ENCODE data around the gene TRIO. TPM values are rescaled to one million over a fixed set of nuclear protein-coding genes. Genes with fewer than 3 reads are reported as not detected.
A peak's percentile ranks its signal among the peaks of the same experiment; 100 is the strongest.

The TRIO gene
- polyA plus RNA-seq, 4 donors, result 92.8 to 122 (median 116) TPM

GRCh38 chr5:14460844-14461398 lies 317.8 kb downstream of the TRIO start:
- no peak for DNase-seq (ENCODE audit: low read depth in 4 of 4, low spot score in 2 of 4)

DNA sequence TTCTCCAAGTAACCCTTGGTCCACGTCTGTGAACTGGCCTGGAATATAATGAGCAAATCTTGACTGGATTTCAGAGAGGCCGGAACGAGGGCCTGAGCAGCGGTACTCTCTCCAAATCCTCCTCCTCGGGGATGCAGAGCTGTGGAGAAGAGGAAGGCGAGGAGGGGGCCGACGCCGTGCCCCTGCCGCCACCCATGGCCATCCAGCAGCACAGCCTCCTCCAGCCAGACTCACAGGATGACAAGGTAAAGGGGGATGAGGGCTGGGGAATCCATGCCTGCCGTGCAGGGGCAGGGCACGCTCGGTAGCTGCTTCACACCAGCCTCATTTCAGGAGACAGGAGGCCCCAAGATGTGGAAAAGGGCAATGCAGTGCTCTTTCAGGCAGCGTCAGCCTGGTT lies 319.5 kb downstream of the TRIO start:
- no peak for DNase-seq (ENCODE audit: low read depth in 4 of 4, low spot score in 2 of 4)

GRCh38 chr5:14463629-14464028 lies 320.5 kb downstream of the TRIO start:
- no peak for DNase-seq (ENCODE audit: low read depth in 4 of 4, low spot score in 2 of 4)

- no peak for DNase-seq (ENCODE audit: low read depth in 4 of 4, low spot score in 2 of 4)
Measured at GRCh38 chr5:14464096-14464495, 321.0 kb downstream of the TRIO start.

DNA sequence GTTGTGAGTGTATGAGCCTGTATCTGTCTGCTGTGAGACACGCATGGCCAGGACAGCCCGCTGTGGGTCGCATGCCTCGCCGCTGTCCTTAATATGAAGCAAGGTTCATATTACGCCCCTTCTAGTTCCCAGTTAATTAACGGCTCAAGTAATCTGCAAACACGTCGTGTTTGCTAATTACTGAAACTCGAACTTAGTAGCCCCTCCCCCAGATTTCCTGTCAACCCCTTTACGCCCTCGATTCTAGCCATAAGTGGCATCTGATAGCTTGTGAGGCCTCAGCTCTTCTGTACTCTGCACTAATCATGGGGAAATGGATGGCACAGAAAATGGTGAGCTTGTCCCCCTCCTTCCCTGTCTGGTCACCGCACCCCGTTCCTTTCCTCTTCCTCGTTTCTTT lies 321.5 kb downstream of the TRIO start:
- DNase-seq (ENCODE audit: low read depth in 4 of 4, low spot score in 2 of 4), result no peak

GRCh38 chr5:14465116-14465515 lies 322.0 kb downstream of the TRIO start:
- no peak for DNase-seq (ENCODE audit: low read depth in 4 of 4, low spot score in 2 of 4)

DNA sequence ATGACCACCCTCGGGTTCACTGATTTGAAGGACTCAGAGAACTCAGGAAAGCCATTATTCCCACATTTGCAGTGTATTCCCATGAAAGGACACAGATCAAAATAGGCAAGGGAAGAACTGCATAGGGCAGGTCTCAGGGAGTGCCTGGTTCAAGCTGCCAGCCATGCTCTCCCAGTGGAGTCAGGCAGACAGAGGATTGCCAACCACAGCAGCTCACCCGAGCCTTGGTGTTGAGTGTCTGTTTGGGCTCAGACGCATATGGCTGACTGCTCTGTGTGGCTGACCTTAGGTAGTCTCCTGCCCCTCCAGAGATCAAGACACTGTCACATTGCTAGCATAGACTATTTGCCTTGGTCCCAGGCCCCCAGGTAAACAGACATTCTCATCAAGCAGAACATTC lies 322.6 kb downstream of the TRIO start:
- DNase-seq (ENCODE audit: low read depth in 4 of 4, low spot score in 2 of 4), result no peak

- DNase-seq (ENCODE audit: low read depth in 4 of 4, low spot score in 2 of 4), result no peak
Measured at GRCh38 chr5:14467251-14467650, 324.1 kb downstream of the TRIO start.

GRCh38 chr5:14467886-14468285 lies 324.7 kb downstream of the TRIO start:
- DNase-seq (ENCODE audit: low read depth in 4 of 4, low spot score in 2 of 4), result no peak

GRCh38 chr5:14469551-14470377 lies 326.6 kb downstream of the TRIO start:
- no peak for DNase-seq (ENCODE audit: low read depth in 4 of 4, low spot score in 2 of 4)

DNA sequence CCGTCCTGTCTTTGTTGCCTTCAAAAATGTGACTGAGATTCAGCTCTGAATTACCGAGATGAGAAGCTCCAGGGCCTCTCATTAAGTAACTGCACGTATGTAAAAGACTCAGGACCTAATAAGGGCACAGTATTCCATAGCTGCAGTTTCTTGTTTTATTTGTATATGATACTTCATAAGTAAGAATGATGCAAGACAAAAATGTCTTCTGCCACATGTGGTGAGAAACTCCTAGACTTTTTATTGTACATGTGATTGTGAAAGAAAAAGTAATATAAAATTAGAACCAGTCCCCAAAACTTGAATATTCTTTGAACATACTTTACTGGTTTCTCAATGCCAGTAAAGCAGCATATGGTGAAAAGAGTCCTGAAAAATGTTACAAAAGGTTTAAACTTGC lies 328.4 kb downstream of the TRIO start:
- DNase-seq (ENCODE audit: low read depth in 4 of 4, low spot score in 2 of 4), result no peak

DNA sequence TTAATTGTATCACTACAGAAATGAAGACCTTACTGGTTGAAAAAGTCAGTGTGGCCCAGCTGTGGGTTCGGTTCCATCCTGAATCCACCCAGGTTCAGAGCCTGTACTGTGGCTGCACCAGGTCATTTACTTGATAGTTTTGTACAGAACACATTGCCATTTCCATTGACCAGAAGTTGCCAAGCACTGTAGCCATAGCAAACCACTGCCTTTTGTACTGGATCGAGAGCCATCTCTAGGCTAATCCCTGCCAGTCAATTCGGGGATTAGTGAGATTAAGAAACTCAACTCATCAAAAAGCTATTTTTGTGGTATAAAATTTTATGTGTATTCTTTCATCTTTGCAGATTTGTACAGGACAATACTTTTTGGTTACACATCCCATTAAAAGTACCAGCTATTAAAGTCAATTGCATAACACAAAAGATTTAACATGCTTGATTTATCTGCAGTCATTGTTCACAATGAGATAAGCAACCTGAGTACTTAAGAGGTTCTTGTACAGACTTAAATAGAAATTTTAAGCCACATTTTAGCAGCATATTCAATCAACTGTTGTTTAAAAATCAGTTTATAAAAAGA lies 329.9 kb downstream of the TRIO start:
- no peak for DNase-seq (ENCODE audit: low read depth in 4 of 4, low spot score in 2 of 4)

DNA sequence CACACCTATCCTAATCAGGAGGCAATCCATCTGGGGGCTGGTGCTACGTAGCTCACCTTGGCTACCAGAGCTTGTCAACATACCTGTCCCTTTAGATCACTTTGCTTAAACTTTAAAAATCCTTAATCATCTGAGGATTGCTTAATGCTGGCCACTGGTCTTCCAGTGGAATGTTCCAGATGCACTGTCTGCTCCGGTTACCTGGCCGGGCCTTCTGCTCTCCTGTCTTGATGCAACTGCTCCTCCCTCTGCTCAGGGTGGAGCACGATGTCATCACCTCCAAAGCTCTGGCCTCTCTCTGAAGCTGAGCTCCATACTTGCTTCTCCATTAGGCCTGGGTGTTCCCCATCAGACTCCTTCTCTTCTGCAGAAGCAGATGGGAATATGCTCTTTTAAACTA lies 331.9 kb downstream of the TRIO start:
- DNase-seq (ENCODE audit: low read depth in 4 of 4, low spot score in 2 of 4), result no peak

- DNase-seq (ENCODE audit: low read depth in 4 of 4, low spot score in 2 of 4), result no peak
Measured at GRCh38 chr5:14476786-14477435, 333.8 kb downstream of the TRIO start.

DNA sequence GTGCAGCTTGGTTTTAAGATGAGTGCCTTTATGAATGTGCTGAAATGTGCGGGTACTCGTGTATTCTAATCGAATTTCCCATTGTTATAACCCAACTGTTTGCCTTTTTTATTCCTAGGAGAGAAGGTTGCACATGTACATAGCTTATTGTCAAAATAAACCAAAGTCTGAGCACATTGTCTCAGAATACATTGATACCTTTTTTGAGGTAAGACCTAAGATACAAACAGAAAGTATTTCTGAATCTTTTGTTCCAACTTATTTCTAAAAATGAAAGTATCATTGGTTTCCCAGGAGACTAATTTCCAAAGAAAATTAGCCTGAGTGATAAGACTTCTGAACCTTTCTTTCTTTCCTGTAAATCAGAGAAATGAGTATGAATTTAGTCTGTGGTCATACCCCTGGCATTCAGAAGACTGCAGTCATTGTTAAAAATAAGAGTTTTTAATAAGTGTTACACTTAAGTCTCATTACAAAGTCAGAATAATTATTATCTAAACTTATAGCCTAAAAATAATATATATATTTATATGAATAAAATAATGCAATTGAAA lies 336.1 kb downstream of the TRIO start:
- no peak for DNase-seq (ENCODE audit: low read depth in 4 of 4, low spot score in 2 of 4)

- no peak for DNase-seq (ENCODE audit: low read depth in 4 of 4, low spot score in 2 of 4)
Measured at GRCh38 chr5:14481349-14481748, 338.2 kb downstream of the TRIO start.

DNA sequence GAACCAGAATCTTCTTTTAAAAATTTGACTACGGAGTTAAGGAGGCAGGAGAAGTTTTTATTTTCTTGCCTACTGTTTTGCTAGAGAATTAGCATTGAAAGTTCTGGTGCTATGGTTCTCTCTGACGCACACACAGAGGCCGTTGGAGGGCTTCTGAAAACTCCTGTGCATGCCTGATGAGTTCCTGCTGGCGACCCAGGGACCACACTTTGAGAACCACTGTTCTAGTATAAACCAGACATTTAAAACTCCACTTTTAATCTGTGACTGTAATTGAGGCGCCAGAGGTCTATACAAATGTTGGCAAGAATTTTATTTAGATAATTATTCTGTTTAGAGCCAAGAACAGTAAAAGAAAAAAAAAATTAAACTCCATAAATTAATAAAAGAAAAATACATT lies 338.9 kb downstream of the TRIO start:
- peak in 1 of 4 donors; percentile 28 for DNase-seq (ENCODE audit: low read depth in 4 of 4, low spot score in 2 of 4)

DNA sequence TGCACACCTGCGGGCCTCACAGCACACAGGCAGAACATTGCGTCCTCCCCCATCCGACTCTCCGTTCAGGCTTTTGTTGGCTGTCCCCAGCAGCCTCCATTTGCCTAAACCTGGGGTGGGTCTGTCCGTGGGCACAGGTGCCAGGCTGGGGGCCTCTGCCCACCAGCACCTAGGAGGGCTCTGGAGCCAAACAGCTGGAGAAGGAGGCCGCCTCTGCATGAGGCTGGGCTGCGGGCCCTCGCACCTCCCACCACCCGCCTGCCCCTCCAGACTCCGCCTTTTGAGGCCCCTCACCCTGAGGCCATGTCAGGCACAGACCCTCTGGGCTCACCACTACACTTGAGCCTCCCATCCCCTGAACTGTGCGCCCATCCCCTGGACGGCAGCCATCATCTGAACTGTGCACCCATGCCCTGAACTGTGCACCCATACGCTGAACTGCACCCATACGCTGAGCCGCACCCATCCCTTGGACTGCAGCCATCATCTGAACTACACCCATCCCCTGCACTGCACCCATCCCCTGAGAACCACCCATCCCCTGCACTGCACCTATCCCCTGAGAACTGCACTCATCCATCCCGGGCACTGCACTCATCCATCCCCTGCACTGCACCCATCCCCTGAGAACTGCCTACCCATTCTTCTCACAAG lies 340.5 kb downstream of the TRIO start:
- DNase-seq (ENCODE audit: low read depth in 4 of 4, low spot score in 2 of 4), result no peak

DNA sequence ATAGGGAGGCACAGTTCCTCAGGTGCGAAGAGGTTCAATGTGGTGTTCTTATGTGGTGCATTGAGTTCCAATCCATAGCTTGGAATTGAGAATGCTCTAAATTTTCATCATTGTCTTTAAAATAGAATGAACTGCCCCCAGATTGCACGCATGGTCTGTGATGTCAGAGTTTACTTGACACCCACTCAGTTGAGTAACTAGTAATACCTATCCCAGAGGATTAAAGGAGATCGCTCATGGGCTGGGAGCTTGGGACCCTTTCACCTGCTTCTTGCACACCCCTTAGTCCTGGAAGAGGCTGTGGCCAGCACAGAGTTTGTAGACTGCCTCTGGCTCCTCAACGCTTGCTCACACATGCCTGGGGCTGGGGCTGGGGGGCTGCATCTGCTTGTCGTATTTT lies 343.3 kb downstream of the TRIO start:
- DNase-seq (ENCODE audit: low read depth in 4 of 4, low spot score in 2 of 4), result no peak

DNA sequence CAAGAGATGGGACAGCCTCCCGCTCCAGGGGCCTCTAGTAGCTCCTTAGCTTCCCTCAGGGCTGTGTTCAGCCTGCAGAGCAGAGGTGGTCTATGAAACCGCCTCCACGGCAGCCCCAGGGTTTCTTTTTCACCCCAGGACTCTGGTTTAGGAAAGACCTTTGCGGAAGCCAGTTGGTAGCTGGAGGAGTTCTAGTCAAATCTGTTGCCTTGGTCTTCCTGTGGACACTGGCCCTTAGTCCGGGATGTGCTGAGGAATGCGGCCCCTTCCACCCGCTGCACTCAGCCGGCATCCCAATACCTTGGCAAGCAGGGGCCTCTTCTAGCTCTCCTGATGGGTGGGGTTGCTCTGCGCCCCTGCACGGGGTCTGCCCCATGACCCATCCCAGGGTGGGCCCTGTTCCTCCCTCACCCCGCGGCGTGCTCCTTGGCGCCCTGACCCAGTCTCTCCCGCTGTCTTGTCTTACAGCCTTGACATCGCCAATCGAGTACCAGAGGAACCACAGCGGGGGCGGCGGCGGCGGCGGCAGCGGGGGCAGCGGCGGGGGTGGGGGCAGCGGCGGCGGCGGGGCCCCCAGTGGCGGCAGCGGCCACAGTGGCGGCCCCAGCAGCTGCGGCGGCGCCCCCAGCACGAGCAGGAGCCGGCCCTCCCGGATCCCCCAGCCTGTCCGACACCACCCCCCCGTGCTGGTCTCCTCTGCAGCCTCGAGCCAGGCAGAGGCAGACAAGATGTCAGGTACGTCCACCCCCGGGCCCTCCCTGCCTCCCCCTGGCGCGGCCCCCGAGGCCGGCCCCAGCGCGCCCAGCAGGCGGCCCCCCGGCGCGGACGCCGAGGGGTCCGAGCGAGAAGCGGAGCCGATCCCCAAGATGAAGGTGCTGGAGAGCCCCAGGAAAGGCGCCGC lies 344.1 kb downstream of the TRIO start:
- no peak for DNase-seq (ENCODE audit: low read depth in 4 of 4, low spot score in 2 of 4)
